Activated gamma-delta T cell treated with anti-CD3 and anti-CD28 coated beads, Interleukin-2, amount 50 U/mL, for 16 hours (primary cell): ENCODE data around the gene SLC25A51.
A peak's percentile ranks its signal among the peaks of the same experiment; 100 is the strongest.

Source experiments
- DNase-seq: peaks from one replicate; pipeline ENCODE4 v3.0.0-alpha.2; 2020; ENCODE audit warnings: low read depth

SLC25A51 gene, protein sequence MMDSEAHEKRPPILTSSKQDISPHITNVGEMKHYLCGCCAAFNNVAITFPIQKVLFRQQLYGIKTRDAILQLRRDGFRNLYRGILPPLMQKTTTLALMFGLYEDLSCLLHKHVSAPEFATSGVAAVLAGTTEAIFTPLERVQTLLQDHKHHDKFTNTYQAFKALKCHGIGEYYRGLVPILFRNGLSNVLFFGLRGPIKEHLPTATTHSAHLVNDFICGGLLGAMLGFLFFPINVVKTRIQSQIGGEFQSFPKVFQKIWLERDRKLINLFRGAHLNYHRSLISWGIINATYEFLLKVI

DNA sequence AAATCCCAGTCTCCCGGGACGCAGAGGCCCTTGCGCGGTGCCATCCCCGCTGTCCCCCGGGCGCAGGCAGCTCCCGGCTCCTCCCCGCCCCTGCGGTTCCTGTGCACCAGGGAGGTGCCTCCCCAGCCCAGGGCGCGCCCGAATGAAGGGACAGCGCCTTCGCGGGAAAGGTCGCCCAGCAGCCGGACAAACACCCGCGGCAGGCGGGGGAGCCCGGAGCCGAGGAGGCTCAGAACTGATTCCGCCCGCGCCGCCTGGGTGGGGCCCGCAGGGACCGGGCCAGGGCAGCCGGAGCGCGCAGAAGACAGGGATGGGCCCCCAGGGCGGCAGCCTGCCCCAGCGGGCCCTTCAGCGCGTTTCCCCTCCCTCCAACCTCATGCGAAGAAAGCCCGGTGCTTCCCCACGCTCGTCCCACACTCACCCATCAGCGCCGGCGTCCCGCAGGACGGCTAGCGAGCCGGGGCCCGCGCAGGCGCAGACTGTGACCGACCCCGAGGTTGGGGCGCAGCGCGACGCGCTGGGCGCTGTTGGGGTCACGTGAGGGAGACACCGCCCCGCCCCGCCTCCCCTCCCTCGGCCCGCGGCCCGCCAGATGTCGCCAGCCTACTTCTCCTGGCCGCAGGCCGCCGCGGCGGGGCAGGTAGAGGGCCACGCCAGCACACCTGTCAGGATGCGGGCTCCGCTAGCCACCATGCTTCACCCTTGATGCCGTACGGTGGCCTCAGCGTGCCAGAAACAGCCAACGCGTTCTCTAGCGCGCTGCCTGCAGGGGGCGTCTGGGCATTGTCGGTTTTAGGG is at the start of gene SLC25A51:
Gene SLC25A51, minus strand, starts transcription at position 481 of the 798 bp plus-strand sequence. CDS start 15,577 bp downstream, outside the sequence.
- peak; percentile 94 for DNase-seq

DNA sequence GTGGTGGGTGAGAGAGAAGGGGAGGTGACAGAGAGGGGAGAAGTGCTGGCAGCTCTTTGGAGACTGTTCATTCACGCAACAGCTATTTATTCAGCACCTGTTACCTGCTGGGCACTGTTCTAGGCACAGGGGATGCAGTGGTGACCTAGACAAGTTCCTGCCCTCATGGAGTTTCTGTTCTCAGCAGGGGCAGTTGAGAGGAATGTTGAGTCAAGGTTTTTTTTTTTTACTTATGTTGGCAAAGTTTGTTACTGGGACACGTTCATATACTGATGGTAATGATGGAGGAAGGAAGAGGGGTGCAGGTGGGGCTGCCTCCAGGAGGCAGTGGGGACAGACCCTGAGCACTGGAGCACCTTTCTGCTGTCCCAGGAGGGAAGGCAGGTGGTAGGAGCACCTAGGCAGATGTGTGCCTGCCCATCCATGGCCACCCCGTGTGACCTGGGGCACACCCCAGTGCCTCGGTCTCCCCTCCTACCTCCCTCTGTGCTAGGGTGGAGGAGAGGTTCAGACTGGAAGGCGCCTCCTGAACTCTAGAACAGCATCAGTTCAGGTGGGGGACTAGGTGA is 49.4 kb upstream of the SLC25A51 start:
- DNase-seq = no peak

DNA sequence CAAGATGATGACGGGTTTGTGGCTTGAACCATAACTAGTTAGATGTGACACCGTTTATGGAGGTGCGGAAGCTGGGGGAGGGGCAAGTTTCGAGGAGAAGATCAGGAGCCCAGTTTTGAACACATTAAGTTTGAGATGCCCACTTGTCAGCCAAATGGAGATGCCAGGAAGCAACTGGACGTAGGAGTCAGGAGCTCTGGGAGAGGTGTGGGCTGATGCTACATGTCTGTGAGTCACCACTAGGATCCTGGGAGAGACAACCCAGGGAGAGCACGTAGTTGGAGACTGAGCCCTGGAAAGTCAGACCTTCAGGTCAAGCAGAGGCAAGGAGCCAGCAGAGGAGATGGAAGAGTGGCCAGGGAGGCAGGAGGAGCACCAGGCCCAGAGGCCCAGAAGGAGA is 48.8 kb upstream of the SLC25A51 start:
- no peak for DNase-seq

DNA sequence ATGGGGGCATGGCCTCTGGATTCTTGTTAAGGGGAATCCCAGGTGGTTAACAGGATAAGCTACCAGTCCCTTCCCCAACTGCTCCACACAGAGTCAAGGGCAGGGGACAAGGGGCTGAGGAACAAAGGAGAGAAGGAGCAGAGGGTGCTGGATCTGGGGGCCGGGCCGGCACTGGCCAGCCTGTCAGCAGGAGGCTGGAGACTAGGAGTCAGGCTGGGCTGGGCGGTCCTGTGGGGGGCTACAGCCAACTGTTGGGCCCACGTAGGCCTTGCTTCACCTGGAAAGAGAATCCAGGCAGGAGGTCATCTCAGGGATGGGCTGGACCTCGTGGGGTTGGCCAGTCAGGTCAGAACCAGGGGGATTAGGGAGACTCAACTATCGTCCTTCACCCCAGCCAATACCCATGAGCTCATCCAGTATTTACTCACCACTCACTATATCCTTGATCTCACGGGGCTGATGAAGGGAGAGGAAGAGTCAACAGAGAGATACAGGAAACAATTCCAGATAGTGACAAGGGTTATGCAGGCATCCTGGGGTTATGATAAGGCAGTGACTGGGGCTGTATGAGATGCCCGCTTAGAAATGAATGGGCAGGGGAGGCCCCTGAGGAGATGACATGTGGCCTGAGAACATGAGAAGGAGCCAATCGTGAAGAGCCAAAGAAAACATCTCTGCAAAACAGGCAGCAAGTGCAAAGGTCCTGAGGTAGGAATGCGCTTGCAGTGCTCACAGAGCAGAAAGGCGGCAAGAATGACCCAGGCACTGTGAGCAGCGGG is 47.9 kb upstream of the SLC25A51 start:
- DNase-seq = no peak

DNA sequence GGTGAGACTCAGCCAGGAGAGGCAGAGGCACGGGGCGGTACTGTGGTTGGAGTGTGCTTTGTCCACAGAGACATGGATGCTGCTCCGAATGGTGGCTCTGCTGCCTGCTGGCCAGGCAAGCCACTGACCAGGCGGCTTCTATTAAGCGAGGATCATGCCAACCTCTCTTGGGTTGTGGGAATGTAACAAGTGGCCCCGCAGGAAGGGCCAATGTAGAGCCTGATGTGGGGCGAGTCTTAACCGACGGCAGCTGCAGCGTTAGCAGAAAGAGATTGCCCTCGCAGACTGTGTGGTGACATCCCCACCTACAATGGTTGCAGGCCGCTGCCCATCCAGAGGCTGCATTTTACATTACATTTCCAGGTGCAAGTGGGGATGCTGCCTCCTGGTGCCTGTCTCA is 46.6 kb upstream of the SLC25A51 start:
- DNase-seq = no peak

DNA sequence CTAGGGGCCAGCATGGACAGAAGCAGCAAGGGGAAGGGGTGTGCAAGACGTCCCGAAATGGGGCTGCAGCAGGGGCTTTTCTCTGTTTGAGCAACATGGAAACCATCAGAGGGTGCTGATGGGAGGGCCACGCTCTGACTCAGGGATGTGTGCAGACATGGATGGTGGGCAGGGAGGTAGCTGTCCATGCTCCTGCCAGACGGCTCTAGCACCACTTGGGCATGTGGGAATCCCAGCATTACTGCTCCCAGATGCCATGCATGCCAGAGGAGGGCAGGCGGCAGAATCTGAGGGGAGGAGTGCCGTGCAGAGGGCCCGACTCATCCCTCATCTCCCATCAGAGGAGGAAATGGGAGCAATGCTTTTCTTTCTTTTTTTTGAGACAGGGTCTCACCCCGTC is 45.6 kb upstream of the SLC25A51 start:
- DNase-seq = no peak

DNA sequence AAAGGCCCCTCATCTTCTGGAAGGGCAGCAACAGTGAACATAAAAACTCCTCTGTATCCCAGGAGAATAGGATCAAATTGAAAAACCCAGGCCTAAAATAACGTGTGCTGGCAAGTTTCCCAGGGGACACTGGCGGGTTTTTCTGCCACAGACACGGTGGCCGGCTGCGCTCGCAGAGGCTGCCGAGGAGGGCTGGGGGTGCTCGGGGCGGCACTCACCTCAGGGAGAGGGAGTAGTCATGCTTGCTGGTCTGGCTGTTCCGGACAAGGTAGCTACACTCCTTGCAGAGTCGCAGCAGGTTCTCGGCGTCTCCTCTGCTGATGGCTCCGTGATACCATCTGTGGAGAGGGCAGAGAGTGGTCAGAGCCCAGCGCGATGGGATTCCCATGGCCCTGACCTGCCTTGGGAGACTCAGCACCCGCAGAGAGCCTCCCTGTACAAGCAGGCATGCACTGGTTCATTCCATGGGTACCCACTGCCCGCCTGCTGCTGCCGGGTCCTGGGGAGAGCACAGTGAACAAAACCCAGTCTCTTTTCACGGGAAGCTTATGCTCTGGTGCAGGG is 44.6 kb upstream of the SLC25A51 start:
- no peak for DNase-seq

DNA sequence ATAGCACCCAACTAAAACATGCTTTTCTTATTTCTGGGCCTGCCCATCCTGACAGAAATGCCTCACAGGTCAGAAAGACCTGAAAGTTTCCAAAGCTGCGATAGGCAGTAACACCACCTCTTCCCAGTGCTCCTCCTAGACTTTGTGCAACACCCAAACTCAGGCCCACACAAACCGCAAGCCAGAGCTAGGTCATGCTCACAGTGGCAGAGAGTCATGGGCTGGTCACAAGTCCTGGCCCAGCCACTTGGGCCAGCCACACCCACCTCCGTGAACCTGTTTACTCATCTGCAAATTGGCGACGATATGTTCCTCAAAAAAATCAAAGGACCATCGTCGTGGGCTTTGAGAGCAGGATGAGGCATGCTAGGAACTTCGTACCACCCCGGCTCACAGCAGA is 44.0 kb upstream of the SLC25A51 start:
- no peak for DNase-seq

DNA sequence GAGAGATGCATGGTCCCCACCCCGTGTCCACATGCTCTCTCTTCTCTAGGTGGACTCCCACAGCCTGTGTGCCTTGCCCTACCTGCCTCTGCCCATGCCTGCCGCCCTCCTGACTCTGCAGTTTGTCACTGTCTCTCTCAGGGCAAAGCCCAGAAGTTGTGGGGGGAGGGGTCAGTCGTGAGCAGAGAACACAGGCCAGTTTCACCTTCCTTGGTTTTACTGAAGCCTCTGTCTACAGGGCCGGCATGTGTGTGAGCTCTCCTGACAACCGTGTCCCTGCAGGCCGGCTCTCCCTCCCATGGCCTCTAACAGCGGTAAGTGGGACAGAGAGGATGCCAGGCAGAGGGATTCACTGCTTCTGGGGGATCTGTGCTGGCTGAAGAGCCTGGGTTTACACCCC is 43.5 kb upstream of the SLC25A51 start:
- no peak for DNase-seq

DNA sequence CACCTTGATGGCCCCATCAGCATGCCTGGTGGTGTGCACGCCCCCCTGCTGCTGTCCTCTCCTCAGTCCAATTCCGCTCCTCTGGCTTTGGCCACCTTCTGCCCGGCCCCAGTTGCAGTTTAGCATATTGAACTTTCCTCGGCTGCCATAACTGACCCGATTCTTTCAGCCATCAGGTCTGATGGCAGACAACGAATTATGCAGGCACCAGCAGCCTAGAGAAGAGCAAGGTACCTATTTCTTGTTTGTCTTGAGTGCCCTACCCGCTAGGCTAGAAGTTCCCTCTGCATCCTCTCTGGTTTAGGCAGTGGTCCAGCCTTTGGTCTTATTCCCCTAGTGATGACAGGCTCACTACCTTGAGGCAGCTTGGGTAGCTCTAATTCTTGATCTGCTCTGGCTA is 43.0 kb upstream of the SLC25A51 start:
- DNase-seq = no peak

DNA sequence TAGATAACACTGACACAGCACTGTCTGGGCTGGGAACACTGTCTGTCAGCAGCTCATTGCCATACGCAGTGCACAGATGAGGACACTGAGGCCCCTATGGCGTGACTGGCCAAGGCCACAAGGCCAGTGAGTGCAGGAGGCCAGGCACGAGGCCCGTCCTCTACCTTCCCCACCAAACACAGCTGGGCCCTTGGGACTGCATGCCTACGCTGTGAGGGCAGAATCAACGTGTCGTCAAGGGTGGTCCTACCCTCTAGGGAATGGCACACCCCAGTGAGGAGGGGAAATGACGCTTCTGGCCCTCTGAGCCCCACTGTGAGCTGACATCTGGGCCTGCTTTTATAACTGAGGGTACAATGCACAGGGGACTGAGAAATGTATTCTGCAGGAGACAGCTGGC is 42.1 kb upstream of the SLC25A51 start:
- no peak for DNase-seq

DNA sequence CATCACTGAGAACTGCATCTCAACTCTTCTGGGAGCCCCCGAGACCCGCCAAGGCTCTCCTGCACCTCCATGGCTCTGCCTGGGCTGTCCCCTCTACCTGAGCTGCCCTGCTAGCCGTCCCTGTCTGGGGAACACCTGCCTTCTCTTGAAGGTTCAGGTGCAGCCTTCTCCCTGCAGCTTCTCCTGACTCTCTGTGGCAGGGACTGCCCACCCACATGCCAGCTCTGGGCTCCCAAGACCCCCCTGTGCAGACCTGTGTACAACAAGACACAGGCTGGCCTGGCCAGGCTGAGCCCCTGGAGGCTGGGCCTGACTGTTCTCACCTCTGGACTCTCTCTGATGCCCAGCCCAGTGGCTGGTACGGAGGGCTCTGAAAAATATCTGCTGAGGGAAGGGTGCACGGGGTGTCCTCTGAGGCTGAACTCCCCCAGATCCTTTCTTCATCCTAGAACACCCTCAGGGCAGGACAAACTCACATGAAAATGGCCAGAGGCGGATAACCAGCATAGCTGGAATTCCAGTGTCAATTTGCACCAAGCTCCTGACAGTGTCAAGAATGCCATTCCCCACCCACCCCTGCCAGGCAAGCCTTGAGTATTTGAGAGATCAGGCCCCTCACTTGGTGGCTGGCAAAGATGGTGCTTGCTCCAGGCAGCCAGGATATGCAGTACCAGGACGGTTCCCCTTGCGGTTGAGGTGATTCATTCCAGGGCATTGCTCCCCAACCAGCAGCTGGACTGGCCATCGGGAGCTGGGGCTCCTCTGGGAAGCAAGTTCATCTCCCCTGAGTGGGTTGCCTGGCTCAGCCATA is 40.9 kb upstream of the SLC25A51 start:
- no peak for DNase-seq

DNA sequence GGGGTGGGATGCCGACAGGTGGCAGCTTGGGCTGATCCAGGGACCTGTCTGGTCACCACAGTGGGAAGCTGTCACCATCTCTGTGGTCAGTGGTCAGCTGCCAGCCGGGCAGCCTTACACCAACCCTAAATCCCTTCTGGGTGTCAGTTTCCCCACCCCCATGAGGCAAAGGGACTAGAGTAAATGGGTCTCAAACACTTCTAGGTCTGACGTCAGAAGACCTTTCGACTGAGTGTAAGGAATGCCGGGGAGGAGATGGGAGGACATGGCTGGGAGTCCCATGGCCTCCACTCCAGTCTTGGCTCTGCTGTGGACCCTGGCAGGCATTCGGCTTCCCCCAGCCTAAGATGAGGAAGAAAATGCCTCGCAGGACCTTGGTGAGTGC is 40.3 kb upstream of the SLC25A51 start:
- DNase-seq = no peak

DNA sequence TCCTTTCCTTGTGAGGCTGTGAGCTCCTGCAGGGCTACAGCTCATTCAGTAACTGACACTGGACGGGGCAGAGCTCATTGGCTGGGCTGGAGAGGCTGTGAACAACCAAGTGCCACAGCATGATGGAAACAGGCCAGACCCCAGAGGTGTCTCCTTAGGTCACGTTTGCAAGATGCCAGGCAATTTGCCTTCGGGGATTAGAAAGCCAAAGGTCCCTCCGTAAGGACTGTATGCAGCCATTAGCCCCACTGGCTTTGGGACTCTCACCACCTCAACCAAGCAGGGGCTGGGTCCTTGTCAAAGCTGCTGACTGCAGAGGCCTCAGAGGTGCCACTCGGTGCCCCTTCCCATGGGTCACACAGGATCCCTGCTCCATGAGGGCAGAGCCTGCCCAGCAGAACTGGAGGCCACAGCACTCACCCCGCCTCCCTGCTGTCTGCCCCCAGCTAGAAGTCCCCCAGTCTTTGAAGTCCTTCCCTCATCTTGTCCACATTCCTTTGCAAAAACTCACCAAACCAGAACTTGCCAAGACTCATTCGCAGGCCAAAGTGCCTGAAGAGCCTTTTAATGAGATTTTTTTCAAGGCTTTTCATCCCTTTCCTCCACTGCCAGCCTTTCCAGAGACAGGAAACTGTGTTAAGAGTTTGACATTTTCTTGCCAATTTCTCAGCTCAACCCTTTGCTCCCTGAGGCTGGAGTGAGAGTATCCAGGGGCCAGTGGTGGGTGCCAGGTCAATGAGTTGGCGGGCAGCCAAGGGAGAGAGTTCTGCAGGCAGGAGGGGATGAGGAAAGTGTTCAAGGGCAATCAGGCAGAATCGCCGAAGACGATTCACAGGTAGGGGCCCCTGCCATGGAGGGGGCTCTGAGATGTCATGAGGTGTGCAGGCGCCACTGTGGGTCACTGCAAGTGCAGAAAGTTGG is 39.7 kb upstream of the SLC25A51 start:
- no peak for DNase-seq

DNA sequence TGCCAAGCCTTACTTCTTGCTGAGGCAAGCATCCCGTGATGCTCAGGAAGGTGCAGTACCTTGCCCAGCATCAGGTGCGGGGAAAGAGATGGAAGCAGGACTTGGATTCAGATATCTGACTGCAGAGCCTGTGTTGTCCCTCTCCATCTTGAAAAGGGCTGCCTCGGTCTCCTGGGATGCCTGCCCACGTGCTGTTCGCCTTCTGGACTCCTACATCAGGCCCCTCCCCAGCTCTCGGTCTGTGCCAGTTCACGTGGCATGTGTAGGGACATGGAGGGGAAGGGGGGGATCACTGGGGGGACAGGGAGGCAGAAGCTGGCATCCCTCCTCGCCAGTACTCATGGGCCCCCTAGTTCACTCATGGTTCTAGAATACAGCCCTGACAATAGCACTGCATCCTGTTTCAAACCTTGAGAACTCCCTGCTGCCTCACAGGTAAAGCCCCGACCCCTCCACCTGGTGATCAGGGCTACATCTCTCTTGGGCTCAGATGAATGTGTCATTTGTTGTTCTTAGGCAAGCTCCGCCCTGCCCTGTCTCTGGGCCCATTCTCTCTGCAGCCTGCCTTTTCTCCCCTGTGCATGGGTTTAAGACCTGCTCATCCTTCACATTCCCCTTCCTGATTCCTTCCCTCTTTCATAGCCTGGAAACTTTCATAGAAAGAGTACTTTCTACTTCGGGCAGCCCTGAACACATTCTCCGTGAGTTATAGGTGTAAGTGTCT is 38.9 kb upstream of the SLC25A51 start:
- DNase-seq = no peak

DNA sequence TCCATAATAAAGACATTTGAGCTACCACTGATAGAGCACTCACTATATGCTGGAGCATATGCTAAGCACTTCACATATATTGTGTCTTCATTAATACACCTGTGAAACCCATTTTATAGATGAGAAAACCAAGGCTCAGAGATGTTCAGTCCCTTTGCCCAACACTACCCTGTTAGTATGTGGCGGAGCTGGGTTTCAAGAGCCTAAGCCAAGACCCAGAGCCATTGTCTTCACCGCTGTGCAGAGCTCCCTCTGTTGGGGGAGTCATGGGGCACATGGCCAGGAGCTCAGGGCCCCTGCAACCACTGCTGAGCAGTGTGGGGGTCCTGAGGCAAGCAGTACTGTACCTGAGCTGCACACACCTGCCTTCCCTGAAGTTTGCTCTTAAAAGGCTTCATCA is 37.3 kb upstream of the SLC25A51 start:
- DNase-seq = no peak

DNA sequence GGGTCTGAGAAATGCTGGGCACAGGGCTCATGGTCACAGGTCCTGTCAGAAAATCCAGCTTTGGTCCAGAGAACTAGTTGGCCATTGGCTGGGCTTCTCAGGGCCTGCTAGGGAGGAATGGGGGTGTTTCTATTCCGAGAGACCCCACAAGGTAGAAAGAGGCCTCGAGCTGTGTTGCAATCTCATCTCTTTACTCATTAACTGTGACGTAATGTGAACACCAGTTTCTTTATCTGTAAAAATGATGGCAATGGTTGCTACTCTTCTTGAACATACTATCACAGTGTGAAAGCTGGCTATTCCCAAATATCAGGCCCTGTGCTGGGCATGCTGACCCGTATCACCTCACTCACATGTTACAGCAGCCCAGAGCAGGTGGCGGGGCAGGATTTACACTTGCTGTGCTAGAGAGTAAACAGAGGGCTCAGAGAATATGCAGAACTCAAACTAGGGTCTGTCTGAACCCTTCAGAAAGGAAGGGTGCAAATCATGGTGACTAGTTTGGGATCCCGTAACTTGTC is 35.7 kb upstream of the SLC25A51 start:
- DNase-seq = no peak

DNA sequence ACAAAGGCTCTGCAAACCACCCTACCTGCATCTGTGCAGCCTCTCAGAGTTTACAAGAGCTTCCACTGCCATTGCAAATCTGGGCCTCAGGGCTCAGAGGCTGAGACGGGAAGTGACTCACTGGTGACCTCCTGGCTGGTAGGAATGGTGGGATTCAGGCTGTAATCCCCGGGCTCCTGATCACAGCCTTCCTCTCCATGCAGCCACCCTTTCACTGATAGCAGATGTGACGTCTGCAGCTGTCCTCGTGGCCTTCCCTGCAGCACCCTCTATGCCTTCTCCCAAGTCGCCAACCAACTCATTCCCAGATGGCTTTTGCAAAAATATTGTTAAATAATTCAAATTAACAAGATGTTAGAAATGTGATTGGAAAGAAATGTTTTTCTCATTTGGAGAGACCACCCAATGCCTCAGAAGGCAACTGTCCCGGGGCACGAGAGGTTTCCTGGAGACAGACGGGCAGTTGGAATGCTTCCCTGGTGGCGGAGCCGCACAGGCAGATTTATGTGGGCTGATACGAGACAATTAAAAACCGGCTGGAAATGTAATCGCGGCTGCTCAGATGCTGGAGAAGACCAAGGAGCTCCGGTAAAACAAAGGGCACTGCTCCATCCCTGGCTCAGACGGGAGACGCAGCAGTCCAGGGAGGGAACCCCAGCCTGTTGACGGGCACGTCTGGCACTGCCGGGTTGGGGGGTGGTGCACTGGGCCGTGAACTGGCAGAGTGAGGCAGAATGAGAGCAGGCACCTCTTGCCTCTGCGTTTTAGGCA is 34.4 kb upstream of the SLC25A51 start:
- no peak for DNase-seq

DNA sequence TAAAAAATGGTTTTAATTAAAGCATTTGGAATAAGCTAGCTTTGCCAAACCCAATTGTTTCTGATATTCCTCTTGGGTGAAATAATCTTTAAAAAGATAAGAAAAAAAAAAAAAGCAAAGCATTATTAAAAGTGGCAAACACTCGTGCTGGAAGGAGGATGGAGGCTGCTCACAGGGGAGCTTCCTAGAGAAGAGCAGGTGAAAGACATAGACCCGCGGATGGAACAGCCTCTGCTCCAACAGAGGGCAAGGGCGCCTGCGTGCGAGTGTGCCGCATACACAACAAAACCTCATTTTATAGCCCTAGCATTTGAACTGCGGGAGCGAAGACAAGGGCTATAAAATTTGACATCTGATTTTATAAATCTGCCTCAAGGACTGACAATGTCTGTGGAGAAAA is 33.4 kb upstream of the SLC25A51 start:
- no peak for DNase-seq
